G401.6 (cell line): Measurements from ENCODE around the gene SLIT1.

ENCODE experiments used
- FAIRE-seq: peaks from 2 replicates; lab custom pipeline; 2012; peaks lifted over from hg19 to GRCh38; lab: Jason Lieb, UNC

Gene SLIT1

DNA sequence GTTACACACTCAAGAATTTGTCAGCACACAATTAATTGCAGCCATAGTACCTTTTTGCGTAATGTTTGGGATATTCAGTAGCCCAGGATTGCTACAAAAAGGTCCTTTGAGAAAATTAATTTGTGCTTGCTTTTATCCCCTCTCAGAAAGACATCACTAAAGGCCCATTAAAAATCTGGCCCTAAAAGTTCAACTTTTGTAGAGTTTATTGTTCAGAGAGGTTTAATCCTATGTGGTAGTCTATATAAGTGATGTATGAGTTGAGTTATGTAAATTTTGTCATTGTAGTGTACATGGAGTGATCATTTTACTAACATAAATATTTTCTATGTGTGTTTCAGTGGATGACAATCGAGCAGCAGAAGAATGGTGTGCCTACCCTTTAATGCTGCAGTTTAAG lies 227.7 kb downstream of the SLIT1 start:
- no peak for FAIRE-seq

DNA sequence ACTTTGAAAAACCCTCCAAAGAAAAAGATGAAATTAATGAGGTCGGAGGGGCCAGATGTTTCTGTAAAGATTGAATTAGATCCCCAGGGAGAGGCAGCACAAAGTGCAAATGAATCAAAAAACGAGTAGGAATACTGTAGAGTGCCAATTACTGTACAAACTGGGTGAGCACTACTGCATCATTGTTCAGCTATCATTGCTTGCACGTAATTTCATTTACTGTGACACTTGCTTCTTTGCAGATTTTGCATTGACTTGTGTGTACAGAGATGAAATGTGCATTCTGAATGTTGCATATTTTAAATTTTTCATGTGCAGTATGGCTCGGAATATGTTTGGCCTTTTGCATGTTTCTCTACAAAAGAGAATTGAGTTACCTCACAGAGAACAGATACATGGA lies 230.0 kb downstream of the SLIT1 start:
- FAIRE-seq = no peak

DNA sequence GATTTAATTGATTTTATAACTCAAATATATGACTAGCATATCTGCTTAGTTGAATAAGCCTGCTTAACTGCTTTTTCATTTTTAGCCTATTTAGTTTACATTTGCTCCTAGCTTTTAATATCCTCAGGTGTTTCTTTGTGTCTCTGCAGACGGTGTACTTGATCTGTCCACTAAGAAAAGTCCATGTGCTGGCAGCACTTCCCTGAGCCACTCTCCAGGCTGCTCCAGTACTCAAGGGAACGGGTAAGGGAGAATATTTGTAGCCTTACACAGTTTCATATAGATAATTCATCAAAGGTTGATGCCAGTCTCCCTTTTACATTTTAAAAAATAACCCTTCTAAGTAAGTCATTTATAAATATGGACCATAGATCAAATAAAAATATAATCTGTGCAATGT lies 233.8 kb downstream of the SLIT1 start:
- FAIRE-seq = peak; percentile 3

DNA sequence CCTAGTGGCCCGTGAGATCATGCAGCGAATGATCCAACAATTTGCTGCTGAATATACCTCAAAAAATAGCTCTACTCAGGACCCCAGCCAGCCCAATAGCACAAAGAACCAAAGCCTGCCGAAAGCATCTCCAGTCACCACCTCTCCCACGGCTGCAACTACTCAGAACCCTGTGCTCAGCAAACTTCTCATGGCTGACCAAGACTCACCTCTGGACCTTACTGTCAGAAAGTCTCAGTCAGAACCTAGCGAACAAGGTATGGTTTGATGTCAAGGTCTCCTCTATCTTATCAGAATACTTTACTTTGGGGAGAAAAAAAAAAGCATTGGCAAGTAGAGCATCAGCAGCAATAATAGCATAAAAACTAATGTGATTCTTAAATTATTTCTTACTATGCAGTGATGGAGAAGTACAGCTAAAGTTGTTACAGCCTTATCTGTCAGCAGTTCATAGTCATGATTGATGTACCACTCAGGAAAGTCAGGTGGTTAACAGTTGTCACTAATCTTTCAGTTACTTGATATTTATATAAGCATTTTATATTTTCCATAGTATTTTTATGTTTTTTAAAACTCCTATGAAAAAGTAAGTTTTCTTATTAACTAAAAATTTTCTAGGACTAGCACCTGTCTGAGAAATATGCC lies 236.6 kb downstream of the SLIT1 start:
- FAIRE-seq = no peak
